ENCODE measurements around the gene SNX12. TPM values are rescaled to one million over a fixed set of nuclear protein-coding genes. Genes with fewer than 3 reads are reported as not detected.

The SNX12 gene
- total and polyA plus RNA-seq, 2 experiments from 2014 or later: 28.5 to 75.3 TPM

DNA sequence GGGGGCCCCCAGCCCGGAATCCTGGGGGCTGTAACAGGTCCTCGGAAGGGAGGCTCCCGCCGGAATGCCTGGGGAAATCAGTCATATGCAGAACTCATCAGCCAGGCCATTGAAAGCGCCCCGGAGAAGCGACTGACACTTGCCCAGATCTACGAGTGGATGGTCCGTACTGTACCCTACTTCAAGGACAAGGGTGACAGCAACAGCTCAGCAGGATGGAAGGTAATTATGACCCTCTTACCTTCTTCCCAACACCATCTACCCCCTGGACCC, 28.6 kb upstream of the SNX12 start (continued):
- TF ChIP-seq, protein P1, sequence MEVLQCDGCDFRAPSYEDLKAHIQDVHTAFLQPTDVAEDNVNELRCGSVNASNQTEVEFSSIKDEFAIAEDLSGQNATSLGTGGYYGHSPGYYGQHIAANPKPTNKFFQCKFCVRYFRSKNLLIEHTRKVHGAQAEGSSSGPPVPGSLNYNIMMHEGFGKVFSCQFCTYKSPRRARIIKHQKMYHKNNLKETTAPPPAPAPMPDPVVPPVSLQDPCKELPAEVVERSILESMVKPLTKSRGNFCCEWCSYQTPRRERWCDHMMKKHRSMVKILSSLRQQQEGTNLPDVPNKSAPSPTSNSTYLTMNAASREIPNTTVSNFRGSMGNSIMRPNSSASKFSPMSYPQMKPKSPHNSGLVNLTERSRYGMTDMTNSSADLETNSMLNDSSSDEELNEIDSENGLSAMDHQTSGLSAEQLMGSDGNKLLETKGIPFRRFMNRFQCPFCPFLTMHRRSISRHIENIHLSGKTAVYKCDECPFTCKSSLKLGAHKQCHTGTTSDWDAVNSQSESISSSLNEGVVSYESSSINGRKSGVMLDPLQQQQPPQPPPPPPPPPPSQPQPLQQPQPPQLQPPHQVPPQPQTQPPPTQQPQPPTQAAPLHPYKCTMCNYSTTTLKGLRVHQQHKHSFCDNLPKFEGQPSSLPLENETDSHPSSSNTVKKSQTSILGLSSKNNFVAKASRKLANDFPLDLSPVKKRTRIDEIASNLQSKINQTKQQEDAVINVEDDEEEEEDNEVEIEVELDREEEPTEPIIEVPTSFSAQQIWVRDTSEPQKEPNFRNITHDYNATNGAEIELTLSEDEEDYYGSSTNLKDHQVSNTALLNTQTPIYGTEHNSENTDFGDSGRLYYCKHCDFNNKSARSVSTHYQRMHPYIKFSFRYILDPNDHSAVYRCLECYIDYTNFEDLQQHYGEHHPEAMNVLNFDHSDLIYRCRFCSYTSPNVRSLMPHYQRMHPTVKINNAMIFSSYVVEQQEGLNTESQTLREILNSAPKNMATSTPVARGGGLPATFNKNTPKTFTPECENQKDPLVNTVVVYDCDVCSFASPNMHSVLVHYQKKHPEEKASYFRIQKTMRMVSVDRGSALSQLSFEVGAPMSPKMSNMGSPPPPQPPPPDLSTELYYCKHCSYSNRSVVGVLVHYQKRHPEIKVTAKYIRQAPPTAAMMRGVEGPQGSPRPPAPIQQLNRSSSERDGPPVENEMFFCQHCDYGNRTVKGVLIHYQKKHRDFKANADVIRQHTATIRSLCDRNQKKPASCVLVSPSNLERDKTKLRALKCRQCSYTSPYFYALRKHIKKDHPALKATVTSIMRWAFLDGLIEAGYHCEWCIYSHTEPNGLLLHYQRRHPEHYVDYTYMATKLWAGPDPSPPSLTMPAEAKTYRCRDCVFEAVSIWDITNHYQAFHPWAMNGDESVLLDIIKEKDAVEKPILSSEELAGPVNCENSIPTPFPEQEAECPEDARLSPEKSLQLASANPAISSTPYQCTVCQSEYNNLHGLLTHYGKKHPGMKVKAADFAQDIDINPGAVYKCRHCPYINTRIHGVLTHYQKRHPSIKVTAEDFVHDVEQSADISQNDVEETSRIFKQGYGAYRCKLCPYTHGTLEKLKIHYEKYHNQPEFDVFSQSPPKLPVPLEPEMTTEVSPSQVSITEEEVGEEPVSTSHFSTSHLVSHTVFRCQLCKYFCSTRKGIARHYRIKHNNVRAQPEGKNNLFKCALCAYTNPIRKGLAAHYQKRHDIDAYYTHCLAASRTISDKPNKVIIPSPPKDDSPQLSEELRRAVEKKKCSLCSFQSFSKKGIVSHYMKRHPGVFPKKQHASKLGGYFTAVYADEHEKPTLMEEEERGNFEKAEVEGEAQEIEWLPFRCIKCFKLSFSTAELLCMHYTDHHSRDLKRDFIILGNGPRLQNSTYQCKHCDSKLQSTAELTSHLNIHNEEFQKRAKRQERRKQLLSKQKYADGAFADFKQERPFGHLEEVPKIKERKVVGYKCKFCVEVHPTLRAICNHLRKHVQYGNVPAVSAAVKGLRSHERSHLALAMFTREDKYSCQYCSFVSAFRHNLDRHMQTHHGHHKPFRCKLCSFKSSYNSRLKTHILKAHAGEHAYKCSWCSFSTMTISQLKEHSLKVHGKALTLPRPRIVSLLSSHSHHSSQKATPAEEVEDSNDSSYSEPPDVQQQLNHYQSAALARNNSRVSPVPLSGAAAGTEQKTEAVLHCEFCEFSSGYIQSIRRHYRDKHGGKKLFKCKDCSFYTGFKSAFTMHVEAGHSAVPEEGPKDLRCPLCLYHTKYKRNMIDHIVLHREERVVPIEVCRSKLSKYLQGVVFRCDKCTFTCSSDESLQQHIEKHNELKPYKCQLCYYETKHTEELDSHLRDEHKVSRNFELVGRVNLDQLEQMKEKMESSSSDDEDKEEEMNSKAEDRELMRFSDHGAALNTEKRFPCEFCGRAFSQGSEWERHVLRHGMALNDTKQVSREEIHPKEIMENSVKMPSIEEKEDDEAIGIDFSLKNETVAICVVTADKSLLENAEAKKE (CRISPR knock-in tag; IDR thresholded peaks at IDR 0.05): no peak
- no peak for TF ChIP-seq EZH2 (IDR thresholded peaks at IDR 0.05; ENCODE audit: low read depth, unreplicated experiment)
- no peak for TF ChIP-seq STAT1 (IDR thresholded peaks at IDR 0.05; ENCODE audit: unreplicated experiment)
- TF ChIP-seq EZH2phosphoT487 (IDR thresholded peaks at IDR 0.05; ENCODE audit: unreplicated experiment): no peak
- TF ChIP-seq, protein P2, sequence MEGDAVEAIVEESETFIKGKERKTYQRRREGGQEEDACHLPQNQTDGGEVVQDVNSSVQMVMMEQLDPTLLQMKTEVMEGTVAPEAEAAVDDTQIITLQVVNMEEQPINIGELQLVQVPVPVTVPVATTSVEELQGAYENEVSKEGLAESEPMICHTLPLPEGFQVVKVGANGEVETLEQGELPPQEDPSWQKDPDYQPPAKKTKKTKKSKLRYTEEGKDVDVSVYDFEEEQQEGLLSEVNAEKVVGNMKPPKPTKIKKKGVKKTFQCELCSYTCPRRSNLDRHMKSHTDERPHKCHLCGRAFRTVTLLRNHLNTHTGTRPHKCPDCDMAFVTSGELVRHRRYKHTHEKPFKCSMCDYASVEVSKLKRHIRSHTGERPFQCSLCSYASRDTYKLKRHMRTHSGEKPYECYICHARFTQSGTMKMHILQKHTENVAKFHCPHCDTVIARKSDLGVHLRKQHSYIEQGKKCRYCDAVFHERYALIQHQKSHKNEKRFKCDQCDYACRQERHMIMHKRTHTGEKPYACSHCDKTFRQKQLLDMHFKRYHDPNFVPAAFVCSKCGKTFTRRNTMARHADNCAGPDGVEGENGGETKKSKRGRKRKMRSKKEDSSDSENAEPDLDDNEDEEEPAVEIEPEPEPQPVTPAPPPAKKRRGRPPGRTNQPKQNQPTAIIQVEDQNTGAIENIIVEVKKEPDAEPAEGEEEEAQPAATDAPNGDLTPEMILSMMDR (conservative IDR thresholded peaks at IDR 0.05; ENCODE audit: low read depth in 2 of 2): no peak

DNA sequence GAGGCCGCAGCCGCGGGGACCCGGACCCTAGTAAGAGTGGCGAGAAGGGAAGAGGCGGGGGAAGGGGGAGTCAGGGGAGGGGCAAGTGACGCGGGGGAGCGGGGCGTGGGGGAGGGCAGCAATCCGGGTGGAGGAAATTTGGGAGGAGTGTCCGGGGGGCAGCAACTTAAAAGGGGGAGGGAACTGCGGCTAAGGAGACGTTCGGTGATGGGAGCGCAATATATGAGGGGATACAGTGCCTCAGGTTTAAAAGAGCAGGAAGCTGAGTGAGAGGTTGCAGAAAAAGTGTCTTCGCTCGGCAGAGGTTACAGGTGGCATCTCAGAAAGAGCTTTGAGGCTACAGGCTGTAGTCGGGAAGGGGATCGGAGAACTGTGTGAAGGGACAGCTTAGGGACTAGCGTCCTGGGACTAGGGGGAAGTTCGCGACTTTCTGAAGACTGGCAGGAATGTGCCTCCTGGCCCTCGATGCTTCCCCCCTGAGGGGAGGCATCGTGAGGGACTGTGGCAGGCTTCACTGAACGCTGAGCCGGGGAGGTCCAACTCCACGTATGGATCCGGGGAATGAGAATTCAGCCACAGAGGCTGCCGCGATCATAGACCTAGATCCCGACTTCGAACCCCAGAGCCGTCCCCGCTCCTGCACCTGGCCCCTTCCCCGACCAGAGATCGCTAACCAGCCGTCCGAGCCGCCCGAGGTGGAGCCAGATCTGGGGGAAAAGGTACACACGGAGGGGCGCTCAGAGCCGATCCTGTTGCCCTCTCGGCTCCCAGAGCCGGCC, 28.0 kb upstream of the SNX12 start:
- peak; percentile 22 for ATAC-seq
- H3K4me2 ChIP-seq: peak overlapping the region; percentile 84
- H4K20me1 ChIP-seq (replicated peaks; ENCODE audit: insufficient read depth): no peaks in the 10 kb centered on the region
- DNase-seq (ENCODE audit: low spot score): no peak
- H3K27ac ChIP-seq (ENCODE audit: low read depth): peak overlapping the region; percentile 84; the same call in 1 of the 2 replicates
- peaks cover 4% of the 10 kb centered on the region; the same call in 1 of the 2 replicates for H3K27me3 ChIP-seq (ENCODE audit: insufficient read depth)
- peak overlapping the region; percentile 84 for H3K27ac Mint-ChIP-seq
- peak overlapping the region; percentile 97 for H3K4me3 Mint-ChIP-seq
- H3K4me3 ChIP-seq: peak overlapping the region; percentile 78
- no peaks in the 10 kb centered on the region for H3K9me2 ChIP-seq (ENCODE audit: insufficient read depth)
- no peak overlapping the region for H2AFZ ChIP-seq
- H3K27me3 Mint-ChIP-seq (ENCODE audit: insufficient read depth, low read depth, poor library complexity): peaks cover 4% of the 10 kb centered on the region
- H3K4me1 Mint-ChIP-seq: peaks cover 26% of the 10 kb centered on the region
- H3K36me3 ChIP-seq (ENCODE audit: insufficient read depth): no peaks in the 10 kb centered on the region
- peaks cover 25% of the 10 kb centered on the region for H3K4me1 ChIP-seq (ENCODE audit: insufficient read depth)
- H3K36me3 Mint-ChIP-seq (ENCODE audit: low read depth): peaks cover 3% of the 10 kb centered on the region; the same call in 1 of the 3 replicates
- no peaks in the 10 kb centered on the region; the same call in 2 of the 3 replicates for H3K9me3 Mint-ChIP-seq
- no peaks in the 10 kb centered on the region; the same call in 1 of the 2 replicates for H3F3A ChIP-seq (replicated peaks; ENCODE audit: low read depth)
- peaks cover 14% of the 10 kb centered on the region for H3K79me2 ChIP-seq (replicated peaks; ENCODE audit: insufficient read depth)
- TF ChIP-seq ZNF114 (CRISPR knock-in tag; IDR thresholded peaks at IDR 0.05) (no peak), CREB1 (CRISPR knock-in tag; IDR thresholded peaks at IDR 0.05; ENCODE audit: low read depth) (no peak), ETS1 (IDR thresholded peaks at IDR 0.05) (no peak), EZH2phosphoT487 (IDR thresholded peaks at IDR 0.05; ENCODE audit: unreplicated experiment) (no peak), STAT1 (IDR thresholded peaks at IDR 0.05; ENCODE audit: unreplicated experiment) (no peak), EZH2 (IDR thresholded peaks at IDR 0.05; ENCODE audit: low read depth, unreplicated experiment) (no peak)
- TF ChIP-seq, protein P2 (conservative IDR thresholded peaks at IDR 0.05; ENCODE audit: low read depth in 2 of 2): no peak
